GM18505 (cell line): ENCODE measurements around the gene ACTG1.

Source experiments
- ATAC-seq: cut with Tn5 transposase; IDR thresholded peaks from one replicate; pipeline ENCODE4 v1.9.1; 2021; ENCODE audit not compliant: unreplicated experiment
- POLR2A ChIP-seq: IDR thresholded peaks from 4 replicates; pipeline ENCODE4 v1.6.1; 2011; ENCODE audit warnings: borderline replicate concordance; ENCODE audit not compliant: insufficient read depth, insufficient read length; ENCODE audit errors: extremely low read depth

ACTG1 gene

DNA sequence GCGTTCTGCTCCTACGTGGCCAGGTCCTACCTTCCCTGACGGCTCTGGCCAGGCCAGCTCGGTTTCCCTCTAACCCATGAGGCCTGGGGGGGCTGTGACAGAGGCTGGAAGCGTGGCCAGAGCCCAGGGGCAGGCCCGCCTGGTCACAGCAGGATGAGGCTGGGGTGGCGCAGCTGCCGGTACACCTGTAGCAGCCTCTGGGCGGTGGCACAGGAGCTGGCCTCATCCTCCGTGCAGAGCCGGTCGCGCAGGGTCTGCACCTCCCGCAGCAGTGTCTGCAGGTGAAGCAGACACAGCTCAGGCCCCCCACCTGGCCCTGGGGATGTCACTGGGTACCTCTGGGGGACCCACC is 28.1 kb upstream of the ACTG1 start:
- no peak for ATAC-seq
- no peak for TF ChIP-seq POLR2A

GRCh38 chr17:81539961-81540675 is 27.5 kb upstream of the ACTG1 start:
- no peak for ATAC-seq
- peak; percentile 26 for TF ChIP-seq POLR2A

DNA sequence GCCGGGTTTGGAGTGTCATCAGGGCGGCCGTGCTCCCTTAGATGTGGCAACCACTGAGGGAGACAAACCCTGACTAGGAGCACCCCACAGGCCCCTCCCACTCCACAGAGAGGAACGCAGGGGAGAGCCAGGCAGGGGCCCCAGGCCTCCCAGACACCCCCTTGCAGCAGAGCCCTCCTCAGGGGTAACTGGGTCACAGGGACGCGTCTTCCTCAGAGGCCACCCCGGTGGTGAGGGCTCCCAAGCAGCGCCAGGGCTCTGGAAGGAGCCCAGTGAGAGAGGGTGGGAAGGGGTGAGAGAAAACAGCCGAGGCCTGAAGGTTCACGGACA is 26.9 kb upstream of the ACTG1 start:
- no peak for ATAC-seq
- TF ChIP-seq POLR2A = no peak

DNA sequence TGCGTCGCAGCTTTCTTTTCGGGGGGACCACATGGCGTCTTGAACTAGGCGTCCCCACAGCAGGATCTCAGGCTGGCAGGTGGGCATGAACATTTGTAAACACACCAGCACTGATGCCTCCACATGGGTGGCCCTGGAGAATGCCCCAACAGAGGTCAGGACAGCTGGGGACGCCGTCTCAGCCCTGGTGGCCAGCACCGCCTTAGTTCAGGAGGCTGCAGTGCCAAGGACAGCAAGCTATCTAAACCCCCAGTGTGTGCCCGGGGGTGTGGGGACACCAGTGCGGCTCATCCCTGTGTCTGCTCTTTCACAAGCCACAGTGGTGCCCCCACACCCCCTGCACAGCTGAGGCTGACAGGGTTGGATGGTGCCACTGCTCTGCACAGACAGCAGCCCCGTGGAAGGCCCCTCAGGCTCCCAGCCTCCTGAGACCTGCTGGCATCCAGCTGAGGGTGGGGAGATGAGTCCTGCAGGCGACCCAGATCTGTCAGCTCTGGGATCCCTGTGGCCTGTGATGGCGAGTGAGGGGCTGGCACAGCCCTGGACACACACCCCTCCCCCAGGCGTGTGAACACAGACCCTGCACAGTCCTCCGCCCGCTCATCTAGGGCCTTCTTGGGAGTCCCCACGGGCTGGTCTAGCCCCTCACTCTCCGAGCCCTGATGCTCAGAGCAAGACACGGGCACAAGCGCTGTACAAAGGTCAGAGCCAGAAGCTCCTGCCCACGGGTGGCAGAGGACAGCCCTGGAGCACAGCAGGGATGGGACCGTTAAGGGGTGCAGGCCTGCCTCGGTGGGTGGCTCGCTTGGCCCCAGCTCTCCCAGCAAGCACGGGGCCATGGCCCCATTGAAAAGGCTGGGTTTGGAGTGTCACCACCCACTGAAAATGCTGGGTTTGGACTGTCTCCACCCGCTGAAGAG is 26.3 kb upstream of the ACTG1 start:
- TF ChIP-seq POLR2A = no peak

GRCh38 chr17:81537856-81538555 is 25.4 kb upstream of the ACTG1 start:
- ATAC-seq = no peak
- TF ChIP-seq POLR2A = no peak

More for the DNA sequence above, 26.3 kb upstream of the ACTG1 start:
- ATAC-seq = no peak

DNA sequence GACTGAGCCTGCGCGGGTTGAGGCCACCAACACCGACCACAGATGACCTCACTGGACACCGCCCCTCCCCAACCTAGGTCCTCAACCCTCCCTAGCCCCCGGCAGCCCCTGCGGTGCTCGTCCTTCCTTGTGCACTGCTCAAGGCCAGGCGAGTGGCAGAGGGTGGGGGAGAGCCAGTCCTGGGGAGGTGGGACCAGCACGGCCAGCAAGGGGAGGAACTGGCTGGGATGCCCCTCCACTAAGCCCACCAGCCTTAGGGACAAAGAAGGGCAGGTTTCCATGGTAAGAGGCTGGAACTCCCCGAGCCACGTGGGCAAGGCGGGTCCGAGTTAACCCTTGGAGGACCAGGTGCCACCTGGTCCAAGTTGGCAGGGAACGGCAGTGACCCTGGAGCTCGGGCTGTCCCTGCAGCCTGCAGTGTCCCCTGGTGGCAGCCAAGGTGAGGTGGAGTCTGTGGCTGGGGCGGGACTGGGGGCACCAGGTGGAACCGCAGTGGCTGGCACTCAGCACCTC is 24.8 kb upstream of the ACTG1 start:
- ATAC-seq = no peak
- no peak for TF ChIP-seq POLR2A

GRCh38 chr17:81536299-81537290 is 24.0 kb upstream of the ACTG1 start:
- ATAC-seq = no peak
- TF ChIP-seq POLR2A = no peak

DNA sequence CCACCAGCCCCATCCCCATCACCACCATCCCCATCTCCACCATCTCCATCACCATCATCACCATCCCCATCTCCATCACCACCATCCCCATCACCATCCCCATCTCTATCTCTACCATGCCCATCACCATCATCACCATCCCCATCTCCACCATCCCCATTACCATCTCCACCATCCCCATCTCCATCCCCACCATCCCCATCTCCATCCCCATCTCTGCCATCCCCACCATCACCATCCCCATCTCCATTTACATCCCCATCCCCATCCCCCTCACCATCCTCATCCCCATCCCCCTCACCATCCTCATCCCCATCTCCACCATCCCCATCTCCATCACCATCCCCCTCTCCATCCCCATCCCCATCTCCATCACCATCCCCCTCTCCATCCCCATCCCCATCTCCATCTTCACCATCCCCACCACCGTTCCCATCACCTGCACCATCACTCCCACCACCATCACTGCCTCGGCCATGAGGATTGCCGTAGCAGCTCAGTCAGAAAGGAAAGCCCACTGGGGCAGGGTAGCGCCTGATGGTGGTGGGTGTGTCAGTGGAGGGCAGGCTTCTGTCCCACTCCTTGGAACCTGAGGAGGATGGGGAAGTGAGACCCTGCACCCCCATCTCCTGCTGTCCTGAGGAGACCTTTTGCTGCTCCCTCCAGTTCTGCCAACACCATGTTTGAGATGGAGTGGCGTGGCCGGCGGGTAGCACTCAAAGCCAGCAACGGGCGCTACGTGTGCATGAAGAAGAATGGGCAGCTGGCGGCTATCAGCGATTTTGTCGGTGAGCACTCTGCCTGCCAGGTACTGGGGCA is 23.1 kb upstream of the ACTG1 start:
- TF ChIP-seq POLR2A = no peak
- no peak for ATAC-seq

GRCh38 chr17:81535007-81535328 is 22.4 kb upstream of the ACTG1 start:
- ATAC-seq = no peak
- TF ChIP-seq POLR2A = no peak

DNA sequence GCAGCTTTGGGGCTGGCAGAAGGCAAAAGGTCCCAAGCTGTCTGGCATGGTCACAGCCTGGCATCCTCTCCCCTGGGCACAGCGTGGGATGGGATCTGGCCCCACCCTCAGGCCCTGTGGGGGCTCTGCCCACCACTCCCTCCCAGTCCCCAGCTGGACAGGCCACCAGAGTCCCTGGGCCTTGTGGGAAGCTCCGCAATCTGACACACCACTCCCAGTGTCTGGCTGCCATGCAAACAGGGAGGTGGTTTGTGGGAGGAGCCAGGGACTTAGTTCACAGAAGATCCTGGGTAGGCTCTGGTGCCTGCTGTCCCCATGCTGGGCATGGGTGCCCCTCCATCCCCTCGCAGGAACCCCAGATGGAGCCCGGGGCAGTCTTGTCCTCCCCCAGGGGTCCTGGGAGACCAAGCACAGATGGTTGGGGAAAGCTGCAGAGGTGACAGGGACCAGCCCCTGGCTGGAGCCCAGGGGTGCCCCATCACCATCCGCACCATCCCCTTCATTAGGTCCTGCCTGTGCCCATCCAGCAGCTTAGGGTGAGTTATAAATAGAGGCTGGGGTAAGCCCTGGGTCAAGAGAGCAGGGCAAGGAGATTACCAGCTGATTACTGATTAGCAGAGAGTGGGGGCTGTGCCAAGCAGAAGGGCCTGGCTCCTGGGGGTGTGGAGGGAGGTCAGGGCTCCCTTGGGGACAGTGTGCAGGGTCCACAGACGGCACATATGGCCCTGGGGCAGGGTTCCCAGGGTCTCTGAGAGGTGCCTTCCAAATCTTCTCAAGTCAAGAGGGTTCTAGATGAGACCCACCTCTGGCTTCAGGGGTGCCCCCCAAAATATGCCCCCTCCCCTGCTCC is 21.8 kb upstream of the ACTG1 start:
- no peak for ATAC-seq
- TF ChIP-seq POLR2A = no peak

- no peak for TF ChIP-seq POLR2A
- ATAC-seq = no peak
These were observed 20.9 kb upstream of the ACTG1 start for GRCh38 chr17:81533339-81534141.
